Retinal pigment epithelial cell (primary cell): ENCODE data around the gene B3GNT7.

Source experiments
- DNase-seq: peaks from one replicate; pipeline ENCODE4 v3.0.0-alpha.2; 2010; ENCODE audit warnings: low read depth
- H3K4me3 ChIP-seq: 2 replicates; pipeline ENCODE4 v1.5.1; 2011; ENCODE audit warnings: mild to moderate bottlenecking, low read length, control low read depth, moderate library complexity
- CTCF ChIP-seq: conservative IDR thresholded peaks from 2 replicates; pipeline ENCODE4 v1.5.1; 2011; ENCODE audit warnings: low read depth, low read length, control low read depth, inconsistent platforms

B3GNT7 gene

GRCh38 chr2:231386446-231386845 lies 9.1 kb upstream of the B3GNT7 start:
- DNase-seq: no peak
- no peak for TF ChIP-seq CTCF
- no peak overlapping the region for H3K4me3 ChIP-seq

- H3K4me3 ChIP-seq: no peak overlapping the region
- DNase-seq: no peak
- TF ChIP-seq CTCF: no peak
These were observed 7.4 kb upstream of the B3GNT7 start for GRCh38 chr2:231387904-231388724.

DNA sequence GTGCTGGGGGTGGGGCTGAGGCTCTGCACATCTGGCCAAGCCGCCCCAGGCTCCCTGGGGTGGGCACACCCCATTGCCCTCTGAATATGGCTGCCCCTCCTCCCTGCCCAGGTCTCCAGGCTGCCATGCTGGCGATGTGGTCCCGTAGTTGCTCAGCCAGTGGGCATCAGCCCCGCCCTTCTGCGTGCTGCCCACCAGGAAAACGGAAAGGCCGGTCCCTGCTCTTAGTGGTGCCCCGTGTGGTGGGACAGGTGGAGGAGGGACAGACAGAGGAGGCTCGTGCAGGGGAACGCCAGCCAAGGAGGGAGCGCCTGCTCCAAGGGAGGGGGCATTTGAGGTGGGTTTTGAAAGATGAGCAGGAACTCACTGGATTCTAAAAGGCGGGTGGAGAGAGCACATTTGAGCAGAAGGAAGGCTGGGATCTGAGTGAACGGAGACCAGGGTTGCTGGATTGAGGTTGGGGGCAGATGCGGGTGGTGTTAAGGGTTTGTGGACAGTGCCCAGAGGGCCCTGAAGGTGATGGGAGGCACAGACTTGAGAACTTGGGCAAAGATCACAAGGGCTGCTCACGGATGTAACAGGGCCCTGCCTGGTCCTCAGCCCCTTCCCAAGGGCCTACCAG lies 6.7 kb upstream of the B3GNT7 start:
- no peak for DNase-seq
- no peak for TF ChIP-seq CTCF
- H3K4me3 ChIP-seq: no peak overlapping the region

GRCh38 chr2:231390667-231391066 lies 4.8 kb upstream of the B3GNT7 start:
- H3K4me3 ChIP-seq: no peak overlapping the region
- no peak for DNase-seq
- TF ChIP-seq CTCF: no peak

- TF ChIP-seq CTCF: no peak
- DNase-seq: no peak
- no peak overlapping the region for H3K4me3 ChIP-seq
These were observed 3.5 kb upstream of the B3GNT7 start for GRCh38 chr2:231391981-231392380.

DNA sequence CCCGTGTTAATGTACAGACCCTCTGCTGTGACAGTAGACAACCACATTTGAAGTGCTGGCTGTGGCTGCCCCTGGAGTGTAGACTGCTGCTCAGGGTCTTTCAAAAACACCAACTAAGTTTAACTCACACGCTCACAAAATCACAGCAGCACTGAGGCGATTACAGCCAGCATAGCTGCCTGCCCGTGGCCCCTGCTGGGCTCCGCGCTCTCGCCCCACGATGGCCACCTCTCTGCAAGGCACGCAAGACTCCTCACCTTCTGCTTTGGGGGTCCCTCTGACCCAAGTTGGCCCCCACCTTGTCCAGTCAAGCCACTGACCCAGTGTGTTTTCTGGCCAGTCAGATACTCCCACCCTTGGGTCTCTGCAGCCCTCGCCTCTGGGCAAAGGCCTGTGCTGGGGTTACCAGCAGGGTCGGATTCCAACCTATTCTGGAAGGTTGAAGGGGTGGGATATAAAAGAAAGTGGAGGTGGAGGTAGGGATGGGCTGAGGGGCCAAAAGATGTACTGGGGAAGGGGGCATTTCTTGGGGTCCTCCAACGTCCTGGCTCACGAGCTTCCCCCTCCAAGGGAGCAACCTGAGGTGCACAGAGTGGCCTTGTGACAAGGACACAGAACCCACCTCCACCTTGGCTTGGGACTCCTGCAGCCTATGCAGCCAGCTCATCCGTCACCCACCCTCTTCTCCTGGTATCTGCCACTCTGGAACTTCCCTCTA lies 2.9 kb upstream of the B3GNT7 start:
- no peak for DNase-seq
- H3K4me3 ChIP-seq: no peak overlapping the region
- no peak for TF ChIP-seq CTCF
